GM06990 (cell line): ENCODE results near the gene AKAP13.
"Not testable (repeated sequence)": the region's sequence is repeated elsewhere in the genome, so short reads cannot be mapped to it uniquely, and the experiment has no call there.

Source experiments
- DNase-seq: peaks from one replicate; pipeline ENCODE4 v3.0.0-alpha.2; 2011; ENCODE audit not compliant: insufficient read length; ENCODE audit errors: extremely low read depth
- H3K27me3 ChIP-seq: replicated peaks from 2 replicates; pipeline ENCODE4 v1.6.0; 2011; ENCODE audit warnings: low read length; ENCODE audit not compliant: control insufficient read depth, insufficient read depth
- H3K36me3 ChIP-seq: 2 replicates; pipeline ENCODE4 v1.5.1; 2011; ENCODE audit warnings: low read length; ENCODE audit not compliant: control insufficient read depth, insufficient read depth
- H3K4me3 ChIP-seq: replicated peaks from 2 replicates; pipeline ENCODE4 v1.5.1; 2011; ENCODE audit warnings: low read depth, mild to moderate bottlenecking, control low read depth, low read length
- CTCF ChIP-seq: IDR thresholded peaks from 2 replicates; pipeline ENCODE4 v1.5.1; 2011; ENCODE audit warnings: low read length, control low read depth, mild to moderate bottlenecking, inconsistent platforms; ENCODE audit not compliant: insufficient read depth, poor library complexity, severe bottlenecking

Gene AKAP13

GRCh38 chr15:85583923-85584390 lies 203.6 kb downstream of the AKAP13 start:
- peak; percentile 73 for DNase-seq
- Histone ChIP-seq H3K4me3 (peak overlapping the region; percentile 55), H3K27me3 (no peaks in the 10 kb centered on the region), H3K36me3 (peaks cover 14% of the 10 kb centered on the region)
- TF ChIP-seq CTCF = no peak

- peak; percentile 47 for DNase-seq
- Histone ChIP-seq H3K36me3 (peaks cover 6% of the 10 kb centered on the region), H3K4me3 (peak overlapping the region; percentile 55), H3K27me3 (no peaks in the 10 kb centered on the region)
- TF ChIP-seq CTCF = no peak
Observed at GRCh38 chr15:85584872-85585271, 204.5 kb downstream of the AKAP13 start.

- H3K27me3 ChIP-seq, H3K4me3 ChIP-seq, H3K36me3 ChIP-seq: not testable (repeated sequence)
- DNase-seq = peak; percentile 21
Observed at GRCh38 chr15:85586196-85586595, 205.8 kb downstream of the AKAP13 start.

DNA sequence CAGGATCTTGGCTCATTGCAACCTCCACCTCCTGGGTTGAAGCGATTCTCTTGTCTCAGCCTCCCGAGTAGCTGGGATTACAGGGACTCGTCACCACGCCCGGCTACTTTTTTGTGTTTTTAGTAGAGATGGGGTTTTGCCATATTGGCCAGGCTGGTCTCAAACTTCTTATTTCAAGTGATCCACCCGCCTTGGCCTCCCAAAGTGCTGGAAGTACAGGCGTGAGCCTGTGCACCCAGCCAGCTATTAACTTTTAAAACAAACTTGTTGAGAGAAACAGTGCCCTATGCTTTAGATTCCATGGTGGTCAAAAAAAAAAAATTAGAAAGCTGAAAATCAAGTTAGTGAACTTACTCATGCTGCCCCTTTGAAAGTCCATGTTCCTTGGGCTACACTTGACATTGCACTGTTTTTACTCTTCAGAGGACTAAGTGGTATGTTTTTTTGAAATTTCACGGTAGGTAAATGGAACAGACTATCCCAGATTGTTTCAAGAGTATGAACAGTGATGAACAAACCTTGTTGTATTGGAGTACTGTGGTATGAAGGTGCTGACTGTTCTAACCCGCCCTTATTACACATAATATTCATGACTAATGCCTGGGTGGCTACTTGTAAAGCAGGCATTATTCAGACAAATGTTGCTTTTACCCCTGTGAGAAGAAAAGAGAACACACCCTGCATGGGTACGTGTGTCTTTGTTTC lies 207.5 kb downstream of the AKAP13 start:
- Histone ChIP-seq H3K4me3 (no peak overlapping the region), H3K27me3 (no peaks in the 10 kb centered on the region), H3K36me3 (peaks cover 2% of the 10 kb centered on the region)
- TF ChIP-seq CTCF = no peak
- no peak for DNase-seq

GRCh38 chr15:85588677-85589076 lies 208.3 kb downstream of the AKAP13 start:
- H3K4me3 ChIP-seq = no peak overlapping the region
- no peak for TF ChIP-seq CTCF
- H3K36me3 ChIP-seq = peaks cover 2% of the 10 kb centered on the region
- no peak for DNase-seq
- no peaks in the 10 kb centered on the region for H3K27me3 ChIP-seq

- TF ChIP-seq CTCF = no peak
- H3K27me3 ChIP-seq = no peaks in the 10 kb centered on the region
- H3K36me3 ChIP-seq = peaks cover 2% of the 10 kb centered on the region
- no peak for DNase-seq
- H3K4me3 ChIP-seq = no peak overlapping the region
Observed at GRCh38 chr15:85589851-85590250, 209.4 kb downstream of the AKAP13 start.
